Measurements from ENCODE around the gene MAP3K9. TPM values are rescaled to one million over a fixed set of nuclear protein-coding genes. Genes with fewer than 3 reads are reported as not detected.

The MAP3K9 gene
- total and polyA plus RNA-seq, 10 donors: 0.42 to 8.0 (median 3.7) TPM

DNA sequence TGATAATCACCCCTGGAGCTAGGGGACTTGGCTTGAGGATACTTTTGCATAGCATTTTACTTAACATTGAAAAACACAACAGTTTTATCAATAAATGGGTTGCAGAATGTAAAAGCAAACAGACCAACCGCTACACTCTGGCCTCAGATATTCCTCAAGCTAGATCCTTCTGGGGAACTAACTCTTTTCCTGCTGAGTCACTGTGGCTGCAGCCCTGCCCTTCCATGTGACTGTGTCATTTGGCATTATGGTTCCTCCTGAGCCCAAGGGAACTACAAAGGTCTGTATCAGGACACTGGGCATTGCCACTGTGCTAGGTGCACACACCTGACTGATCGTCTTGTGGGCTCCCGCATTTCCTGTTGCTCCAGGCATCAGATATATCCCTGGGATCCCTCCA is 111.0 kb downstream of the MAP3K9 start:
- Histone ChIP-seq H3K4me1 (peaks cover 0 to 43% (median 6%) of the 10 kb centered on the region in 6 donors), H3K9me3 (no peaks in the 10 kb centered on the region), H3K27ac (peak overlapping the region in 1 of 8 donors; percentile 37), H3K36me3 (no peaks in the 10 kb centered on the region), H3K27me3 (replicated peaks in 1 of 7) (no peaks in the 10 kb centered on the region), H3K4me3 (no peak overlapping the region)
- DNase-seq: peak; percentile 76
- intact Hi-C loops (cut with DNase I; ENCODE audit: low total_unique reads): no loop called here
- TF ChIP-seq, protein P1, sequence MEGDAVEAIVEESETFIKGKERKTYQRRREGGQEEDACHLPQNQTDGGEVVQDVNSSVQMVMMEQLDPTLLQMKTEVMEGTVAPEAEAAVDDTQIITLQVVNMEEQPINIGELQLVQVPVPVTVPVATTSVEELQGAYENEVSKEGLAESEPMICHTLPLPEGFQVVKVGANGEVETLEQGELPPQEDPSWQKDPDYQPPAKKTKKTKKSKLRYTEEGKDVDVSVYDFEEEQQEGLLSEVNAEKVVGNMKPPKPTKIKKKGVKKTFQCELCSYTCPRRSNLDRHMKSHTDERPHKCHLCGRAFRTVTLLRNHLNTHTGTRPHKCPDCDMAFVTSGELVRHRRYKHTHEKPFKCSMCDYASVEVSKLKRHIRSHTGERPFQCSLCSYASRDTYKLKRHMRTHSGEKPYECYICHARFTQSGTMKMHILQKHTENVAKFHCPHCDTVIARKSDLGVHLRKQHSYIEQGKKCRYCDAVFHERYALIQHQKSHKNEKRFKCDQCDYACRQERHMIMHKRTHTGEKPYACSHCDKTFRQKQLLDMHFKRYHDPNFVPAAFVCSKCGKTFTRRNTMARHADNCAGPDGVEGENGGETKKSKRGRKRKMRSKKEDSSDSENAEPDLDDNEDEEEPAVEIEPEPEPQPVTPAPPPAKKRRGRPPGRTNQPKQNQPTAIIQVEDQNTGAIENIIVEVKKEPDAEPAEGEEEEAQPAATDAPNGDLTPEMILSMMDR (IDR thresholded peaks at IDR 0.05 in 8 of 11, conservative IDR thresholded peaks at IDR 0.05 in 3 of 11): no peak
- TF ChIP-seq POLR2A (IDR thresholded peaks at IDR 0.05): no peak
- TF ChIP-seq POLR2AphosphoS5 (IDR thresholded peaks at IDR 0.05): no peak
- 57 to 65% (median 63%) methylated on average over 3 of the region's 3 CpGs for WGBS, 5 donors

DNA sequence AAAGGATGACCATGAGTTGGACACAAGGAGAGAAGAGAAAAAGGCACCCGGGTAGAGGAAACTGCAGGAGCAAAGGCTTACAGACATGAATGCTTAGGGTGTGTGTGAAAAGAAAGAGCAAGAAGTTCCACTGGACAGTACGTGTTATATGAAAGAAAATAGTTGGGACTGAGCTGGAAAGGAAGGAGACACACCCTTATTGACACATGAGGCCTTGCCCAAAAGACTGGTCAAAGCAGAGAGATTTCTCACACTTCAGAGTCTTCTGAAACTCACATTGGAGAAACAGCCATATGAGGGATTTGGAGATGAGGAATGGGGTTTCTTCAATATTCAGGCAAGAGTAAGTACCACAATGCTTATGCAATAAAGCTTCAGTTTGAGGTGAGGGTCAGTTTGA is 111.6 kb downstream of the MAP3K9 start:
- Histone ChIP-seq H3K27me3 (replicated peaks in 1 of 7) (no peaks in the 10 kb centered on the region), H3K36me3 (no peaks in the 10 kb centered on the region), H3K4me1 (peaks cover 0 to 43% (median 6%) of the 10 kb centered on the region in 6 donors), H3K4me3 (no peak overlapping the region), H3K9me3 (no peaks in the 10 kb centered on the region), H3K27ac (peak overlapping the region in 1 of 8 donors; percentile 37)
- TF ChIP-seq, protein P1 (IDR thresholded peaks at IDR 0.05 in 8 of 11, conservative IDR thresholded peaks at IDR 0.05 in 3 of 11): no peak
- no peak for TF ChIP-seq POLR2AphosphoS5 (IDR thresholded peaks at IDR 0.05)
- no peak for TF ChIP-seq POLR2A (IDR thresholded peaks at IDR 0.05)
- intact Hi-C loops (cut with DNase I; ENCODE audit: low total_unique reads): no loop called here
- 58 to 75% (median 68%) methylated on average over 2 of the region's 2 CpGs for WGBS, 5 donors
- no peak for DNase-seq

DNA sequence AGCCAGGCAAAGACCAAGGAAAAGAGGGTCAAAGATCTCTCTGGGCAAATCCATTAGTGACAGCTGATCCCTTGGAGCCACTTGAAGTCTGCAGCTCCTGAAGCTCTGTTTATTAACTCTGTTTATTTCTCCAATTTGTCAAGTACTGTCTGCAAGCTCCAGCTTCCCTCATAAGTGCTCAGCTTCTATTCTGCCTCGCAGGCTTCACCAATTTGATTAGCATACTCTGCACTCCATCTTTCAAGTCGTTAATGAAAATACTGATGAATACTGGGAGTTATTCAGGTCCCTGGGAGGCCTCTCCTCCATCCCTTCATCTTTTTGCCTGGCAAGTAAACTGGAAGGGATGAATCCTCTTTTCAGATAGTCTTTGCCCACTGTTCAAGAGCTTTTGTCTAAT is 113.3 kb downstream of the MAP3K9 start:
- H3K27ac ChIP-seq: no peak overlapping the region
- no peaks in the 10 kb centered on the region for H3K27me3 ChIP-seq (replicated peaks in 1 of 7)
- H3K4me3 ChIP-seq: no peak overlapping the region
- peaks cover 0 to 33% (median 5%) of the 10 kb centered on the region in 6 donors for H3K4me1 ChIP-seq
- intact Hi-C loops (cut with DNase I; ENCODE audit: low total_unique reads): no loop called here
- no peaks in the 10 kb centered on the region for H3K9me3 ChIP-seq
- no peaks in the 10 kb centered on the region for H3K36me3 ChIP-seq
- no peak for TF ChIP-seq POLR2AphosphoS5 (IDR thresholded peaks at IDR 0.05)
- TF ChIP-seq, protein P1 (IDR thresholded peaks at IDR 0.05 in 8 of 11, conservative IDR thresholded peaks at IDR 0.05 in 3 of 11): no peak
- TF ChIP-seq POLR2A (IDR thresholded peaks at IDR 0.05): no peak
- no peak for DNase-seq
- WGBS, 5 donors: 70 to 83% (median 76%) methylated on average over 2 of the region's 2 CpGs

DNA sequence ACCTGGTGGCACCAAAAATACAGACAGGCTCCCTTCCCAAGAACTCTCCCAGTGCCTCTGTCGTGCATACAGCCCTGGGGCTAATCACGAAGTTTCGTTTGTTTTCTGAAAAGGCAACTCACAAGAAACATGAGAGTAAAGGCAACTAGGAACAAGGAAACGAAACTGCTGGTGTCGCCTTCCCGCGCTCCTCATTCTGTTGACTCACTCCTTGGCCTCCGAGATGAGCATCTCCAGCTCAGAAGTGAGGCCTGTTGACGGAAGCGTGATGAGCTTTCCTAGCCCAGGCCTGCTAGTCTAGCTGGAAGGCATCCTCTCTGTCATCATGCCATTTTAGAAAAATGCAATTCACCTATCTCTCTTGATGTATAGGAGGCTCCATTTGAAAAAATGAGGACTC is 117.1 kb downstream of the MAP3K9 start:
- intact Hi-C loops (cut with DNase I; ENCODE audit: low total_unique reads): no loop called here
- TF ChIP-seq, protein P1 (IDR thresholded peaks at IDR 0.05 in 8 of 11, conservative IDR thresholded peaks at IDR 0.05 in 3 of 11): no peak
- TF ChIP-seq POLR2AphosphoS5 (IDR thresholded peaks at IDR 0.05): peak in 1 of 3 donors; percentile 25

More for the DNA sequence above, 117.1 kb downstream of the MAP3K9 start:
- Histone ChIP-seq H3K4me3 (no peak overlapping the region), H3K9me3 (no peaks in the 10 kb centered on the region), H3K36me3 (no peaks in the 10 kb centered on the region), H3K27ac (peak overlapping the region in 3 of 8 donors; percentile 13 to 61 (median 44)), H3K27me3 (replicated peaks in 1 of 7) (no peaks in the 10 kb centered on the region), H3K4me1 (no peaks in the 10 kb centered on the region)
- no peak for DNase-seq
- 72 to 92% (median 89%) methylated on average over 10 of the region's 10 CpGs for WGBS, 5 donors
